K562 (cell line): Measurements from ENCODE around the gene LASP1. TPM values are rescaled to one million over a fixed set of nuclear protein-coding genes. Genes with fewer than 3 reads are reported as not detected.

Source experiments
- ATAC-seq: fragments of 200-7000 bp; cut with Tn5 transposase; 3 replicates; pipeline ENCODE4 v1.9.1; 2020; ENCODE audit warnings: moderate library complexity
- BruUV-seq: library from RNA; stranded (reverse); fragments of 400-500 nt; replicated peaks from 2 replicates; lab custom pipeline; 2021; lab: Mats Ljungman, UMichigan
- CTCF ChIA-PET: fragments of 300-600 bp; formaldehyde crosslinking; extraction: SDS; loops from one replicate; lab custom pipeline; 2021; ENCODE audit warnings: low intra/inter-chr PET ratio; lab: Yijun Ruan, JAX
- POLR2A ChIA-PET: fragments of 300-600, 350-650 bp; sonication (Branson Sonifier 250); formaldehyde crosslinking; extraction: SDS; loops from one replicate; lab custom pipeline; 2021; ENCODE audit warnings: antibody characterized with exemption, inconsistent platforms; lab: Yijun Ruan, JAX
- DNase-seq, 4 experiments: peaks; one replicate each; pipeline versions ENCODE4 v3.0.0 to v3.0.0-alpha.2; 2011 to 2018; ENCODE audit warnings: low spot score in 3 of 4, mixed read lengths in 3 of 4; ENCODE audit errors: extremely low read depth in 1 of 4
- FAIRE-seq: peaks from 2 replicates; lab custom pipeline; 2011; peaks lifted over from hg19 to GRCh38; lab: Jason Lieb, UNC
- H2AFZ ChIP-seq: 2 replicates; pipeline ENCODE4 v1.6.0; 2011; ENCODE audit warnings: low read depth, low read length, control low read depth, inconsistent platforms
- H3K27ac ChIP-seq: fragments of 200-600 bp; 3 replicates; pipeline ENCODE4 v1.8.0; 2011; ENCODE audit warnings: low read depth, mild to moderate bottlenecking, control low read depth, inconsistent platforms, low read length, moderate library complexity, mixed read lengths; ENCODE audit errors: extremely low read depth
- H3K27me3 ChIP-seq, 2 experiments: fragments of 300-600 bp in 1 of 2; 2 replicates in 1 of 2; 3 replicates in 1 of 2; pipeline versions ENCODE4 v1.6.0 to v1.8.0; 2011; ENCODE audit warnings: inconsistent platforms in 2 of 2, low read length in 2 of 2, mild to moderate bottlenecking in 1 of 2, mixed read lengths in 1 of 2, moderate library complexity in 1 of 2; ENCODE audit not compliant: control insufficient read depth in 2 of 2, insufficient read depth in 2 of 2
- H3K36me3 ChIP-seq: fragments of 300-600 bp; 3 replicates; pipeline ENCODE4 v1.8.0; 2011; ENCODE audit warnings: mild to moderate bottlenecking, low read length, inconsistent platforms; ENCODE audit not compliant: control insufficient read depth, insufficient read depth
- H3K4me1 ChIP-seq, 2 experiments: fragments of 200-600 bp in 1 of 2; replicated peaks in 1 of 2; 2 replicates in 1 of 2; 3 replicates in 1 of 2; pipeline versions ENCODE4 v1.5.1 to v1.8.0; 2011; ENCODE audit warnings: inconsistent platforms in 2 of 2, low read length in 2 of 2, mild to moderate bottlenecking in 1 of 2, mixed read lengths in 1 of 2, moderate library complexity in 1 of 2; ENCODE audit not compliant: control insufficient read depth in 2 of 2, insufficient read depth in 2 of 2
- H3K4me2 ChIP-seq: 2 replicates; pipeline ENCODE4 v1.6.1; 2011; ENCODE audit warnings: low read length, control low read depth, inconsistent platforms, mixed read lengths; ENCODE audit not compliant: insufficient read depth
- H3K4me3 ChIP-seq: fragments of 200-600 bp; sonication (generic), shearing (Covaris generic); 2 replicates; pipeline ENCODE4 v1.5.1; 2016; ENCODE audit warnings: control low read depth, inconsistent platforms
- H3K79me2 ChIP-seq: fragments of 200-600 bp; 3 replicates; pipeline ENCODE4 v1.8.0; 2011; ENCODE audit warnings: low read length, inconsistent platforms; ENCODE audit not compliant: control insufficient read depth, insufficient read depth
- H3K9ac ChIP-seq, 2 experiments: 2 replicates each; pipeline versions ENCODE4 v1.6.0 to v1.6.1; 2011; ENCODE audit warnings: low read depth in 2 of 2, low read length in 2 of 2, control low read depth in 1 of 2, inconsistent platforms in 1 of 2, mild to moderate bottlenecking in 1 of 2, mixed read lengths in 1 of 2; ENCODE audit not compliant: insufficient read depth in 1 of 2
- H3K9me1 ChIP-seq: one replicate; pipeline ENCODE4 v1.6.0; 2011; ENCODE audit warnings: inconsistent platforms, mild to moderate bottlenecking, low read length, moderate library complexity; ENCODE audit not compliant: control insufficient read depth, insufficient read depth
- H3K9me3 ChIP-seq: replicated peaks from 2 replicates; pipeline ENCODE4 v1.5.1; 2011; ENCODE audit warnings: low read depth, low read length, inconsistent platforms; ENCODE audit not compliant: control insufficient read depth, insufficient read depth
- H4K20me1 ChIP-seq: replicated peaks from 2 replicates; pipeline ENCODE4 v1.6.1; 2011; ENCODE audit warnings: low read length, inconsistent platforms, mixed read lengths; ENCODE audit not compliant: control insufficient read depth, insufficient read depth
- CBX2 ChIP-seq: fragments of 200-600 bp; sonication (generic); IDR thresholded peaks from one replicate; pipeline ENCODE4 v1.6.1; 2012; ENCODE audit warnings: mild to moderate bottlenecking, low read length, inconsistent platforms; ENCODE audit not compliant: insufficient read depth, poor library complexity, severe bottlenecking
- CSDE1 ChIP-seq, 2 experiments: fragments of 450-650 bp; IDR thresholded peaks; 2 replicates each; pipeline ENCODE4 v1.6.1; 2016; ENCODE audit warnings: mild to moderate bottlenecking in 1 of 2
- EGR1 ChIP-seq: fragments of 450-650 bp; conservative IDR thresholded peaks from 2 replicates; pipeline ENCODE4 v1.6.1; 2017; ENCODE audit warnings: mild to moderate bottlenecking
- GATAD2A ChIP-seq: fragments of 450-650 bp; IDR thresholded peaks from 2 replicates; pipeline ENCODE4 v1.6.1; 2017
- HNRNPK ChIP-seq: fragments of 200-400 bp; formaldehyde crosslinking; IDR thresholded peaks from one replicate; pipeline ENCODE4 v1.6.1; 2018; ENCODE audit warnings: mild to moderate bottlenecking, low read depth, low read length; ENCODE audit not compliant: poor library complexity, severe bottlenecking
- POLR2G ChIP-seq: fragments of 200-400 bp; formaldehyde crosslinking; IDR thresholded peaks from 2 replicates; pipeline ENCODE4 v1.6.1; 2017; ENCODE audit warnings: low read depth, mild to moderate bottlenecking, antibody characterized with exemption, low read length, moderate library complexity
- WGBS: fragments of 100-300 bp; shearing (Covaris generic); methylation state at CpG from one replicate; pipeline ENCODE4 v1.1.6; 2016; ENCODE audit warnings: low coverage, mixed read lengths; ENCODE audit not compliant: insufficient coverage; ENCODE audit errors: missing lambda C conversion rate; 5-methylcytosine and 5-hydroxymethylcytosine counted together
- in situ Hi-C: fragments of 300-500 bp; cut with MboI; formaldehyde crosslinking; loops from 4 replicates; pipeline ENCODE4 v1.15.0; 2018; ENCODE audit warnings: inconsistent platforms, mixed read lengths
- intact Hi-C: fragments of 100-400 bp; cut with micrococcal nuclease; formaldehyde crosslinking; loops from 2 replicates; pipeline ENCODE4 v1.14.2; 2022
- polyA plus RNA-seq, 8 experiments: library from polyadenylated mRNA; depleted of rRNA in 4 of 8; stranded (reverse) in 5 of 8; unstranded in 3 of 8; fragments of >200 nt; fragmentation: Nextera tagmentation in 2 of 8; fragmentation: Illumina TruSeq in 1 of 8; extraction: Ambion mirVana in 2 of 8; extraction: Trizol in 1 of 8; gene quantifications; 2 replicates each; pipeline versions ENCODE4 v1.2.1 to v1.2.3, GENCODE V29; 2011 to 2014; ENCODE audit warnings: inconsistent platforms in 1 of 8, missing spikeins in 1 of 8
- total RNA-seq, 7 experiments: library from RNA; depleted of rRNA in 6 of 7; stranded (reverse); fragments of >200 nt in 6 of 7; fragmentation: Illumina TruSeq in 2 of 7; extraction: Trizol in 2 of 7; gene quantifications; 2 replicates each; pipeline versions ENCODE4 v1.2.1 to v1.2.3, GENCODE V29; 2011 to 2021; ENCODE audit warnings: low replicate concordance in 1 of 7

LASP1 gene
- total and polyA plus RNA-seq, 9 of the 15 experiments (the other 6 are each of a cell fraction or from before 2014, with no cell fraction given), result 23.0 to 125 (median 55.3) TPM

GRCh38 chr17:38918916-38919315 lies 49.1 kb downstream of the LASP1 start:
- H3K79me2 ChIP-seq, result no peaks in the 10 kb centered on the region
- ATAC-seq, result no peak
- H3K36me3 ChIP-seq, result peaks cover 60% of the 10 kb centered on the region; the same call in 1 of the 3 replicates
- intact Hi-C loops, result no loop called here
- H3K4me2 ChIP-seq, result no peak overlapping the region
- in situ Hi-C loops, result no loop called here
- H2AFZ ChIP-seq, result no peak overlapping the region
- WGBS, result 92% methylated on average over 5 of the region's 5 CpGs
- H3K9me1 ChIP-seq, result no peaks in the 10 kb centered on the region
- peaks cover 5% of the 10 kb centered on the region; the same call in 1 of the 2 replicates for H4K20me1 ChIP-seq
- ChIA-PET CTCF (no interaction called here), POLR2A (interaction anchor here (0.6 kb wide), 1 partner anchor 147 kb away, joined by 3 read pairs; no protein-coding TSS in a partner anchor)
- TF ChIP-seq CBX2 (no peak), POLR2G (peak; percentile 10; the same call in 1 of the 2 replicates)
- no TSS peak for BruUV-seq
- no peak overlapping the region for H3K4me3 ChIP-seq
- H3K27me3 ChIP-seq, result no peaks in the 10 kb centered on the region
- peaks cover 0 to 17% of the 10 kb centered on the region in 2 experiments; a peak in 1 of 5 replicates for H3K4me1 ChIP-seq
- DNase-seq, result no peak
- no peak overlapping the region; a peak in 1 of 4 replicates for H3K9ac ChIP-seq
- no peak overlapping the region for H3K27ac ChIP-seq
- H3K9me3 ChIP-seq, result no peaks in the 10 kb centered on the region
- no peak for FAIRE-seq

- H3K4me1 ChIP-seq, result peaks cover 0 to 13% of the 10 kb centered on the region in 2 experiments; a peak in 1 of 5 replicates
- BruUV-seq, result no TSS peak
- H3K79me2 ChIP-seq, result no peaks in the 10 kb centered on the region
- no peak for FAIRE-seq
- no peak overlapping the region for H3K4me2 ChIP-seq
- in situ Hi-C loops, result no loop called here
- 94% methylated on average over 8 of the region's 16 CpGs for WGBS
- H2AFZ ChIP-seq, result no peak overlapping the region
- H3K9me1 ChIP-seq, result no peaks in the 10 kb centered on the region
- H3K36me3 ChIP-seq, result peaks cover 54% of the 10 kb centered on the region; the same call in 1 of the 3 replicates
- H3K27ac ChIP-seq, result no peak overlapping the region
- ChIA-PET POLR2A (interaction anchor here (0.6 to 0.7 kb wide), 2 partner anchors 26 to 147 kb away, joined by 3 read pairs; no protein-coding TSS in a partner anchor), CTCF (no interaction called here)
- H3K27me3 ChIP-seq, result no peaks in the 10 kb centered on the region
- DNase-seq, result no peak
- intact Hi-C loops, result no loop called here
- no peak overlapping the region; a peak in 1 of 4 replicates for H3K9ac ChIP-seq
- peaks cover 5% of the 10 kb centered on the region; the same call in 1 of the 2 replicates for H4K20me1 ChIP-seq
- no peaks in the 10 kb centered on the region for H3K9me3 ChIP-seq
- 0 out of 2 replicates have a peak, but pooled peaks have one; percentile 33 for TF ChIP-seq EGR1
- 0 out of 2 replicates have a peak, but pooled peaks have one; percentile 3 for TF ChIP-seq POLR2G
- TF ChIP-seq CSDE1 (IDR thresholded peaks at IDR 0.05), result no peak
- TF ChIP-seq GATAD2A, result no peak
- no peak for TF ChIP-seq HNRNPK
- ATAC-seq, result no peak
- no peak overlapping the region for H3K4me3 ChIP-seq
Measured at GRCh38 chr17:38919316-38920078, 49.6 kb downstream of the LASP1 start.
